Breast epithelium (tissue), 4 donors: Measurements from ENCODE around the gene CCDC83. TPM values are rescaled to one million over a fixed set of nuclear protein-coding genes. Genes with fewer than 3 reads are reported as not detected.

ENCODE experiments used
- DNase-seq, 2 donors: peaks; one replicate each; pipeline ENCODE4 v3.0.0-alpha.2; 2019; ENCODE audit warnings: low spot score in 2 of 2
- H3K27ac ChIP-seq, 2 donors: fragments of 200-600 bp; sonication (generic) in 1 of 2; one replicate each; pipeline ENCODE4 v1.5.1; 2016 to 2019; ENCODE audit warnings: mild to moderate bottlenecking in 1 of 2
- H3K27me3 ChIP-seq, 2 donors: fragments of 200-600 bp; sonication (generic) in 1 of 2; one replicate each; pipeline versions ENCODE4 v1.5.1 to v1.6.0; 2017 to 2019; ENCODE audit warnings: control low read depth in 1 of 2, mild to moderate bottlenecking in 1 of 2
- H3K36me3 ChIP-seq: fragments of 200-600 bp; one replicate; pipeline ENCODE4 v1.5.1; 2019
- H3K4me1 ChIP-seq, 2 donors: fragments of 200-600 bp; sonication (generic); one replicate each; pipeline ENCODE4 v1.5.1; 2016 to 2019; ENCODE audit warnings: control low read depth in 1 of 2
- H3K4me3 ChIP-seq, 3 donors: fragments of 200-600 bp; sonication (generic); 1 replicate in 2 of 3; 2 replicates in 1 of 3; pipeline ENCODE4 v1.5.1; 2016 to 2019; ENCODE audit warnings: mild to moderate bottlenecking in 3 of 3, moderate library complexity in 2 of 3
- H3K9me3 ChIP-seq, 2 donors: fragments of 200-600 bp; sonication (generic) in 1 of 2; one replicate each; pipeline ENCODE4 v1.5.1; 2016 to 2019; ENCODE audit warnings: control low read depth in 1 of 2
- POLR2A ChIP-seq: fragments of 450-650 bp; IDR thresholded peaks from one replicate; pipeline ENCODE4 v1.6.1; 2016; ENCODE audit warnings: antibody characterized with exemption, mild to moderate bottlenecking, moderate library complexity
- POLR2AphosphoS5 ChIP-seq, 3 donors: sonication (generic); formaldehyde crosslinking; IDR thresholded peaks; one replicate each; pipeline ENCODE4 v1.6.1; 2017; ENCODE audit warnings: antibody characterized with exemption in 3 of 3
- intact Hi-C: fragments of 100-400 bp; cut with DNase I; formaldehyde crosslinking; loops from one replicate; pipeline ENCODE4 v1.15.1; 2023; ENCODE audit warnings: low total_unique reads
- total RNA-seq, 3 donors: library from RNA; depleted of rRNA; stranded (reverse); fragments of >200 nt; gene quantifications; one replicate each; pipeline ENCODE4 v1.1.0, GENCODE V29; 2016
- TF ChIP-seq, protein P1 (sequence below), 3 donors: fragments of 450-650 bp; IDR thresholded peaks; one replicate each; pipeline ENCODE4 v1.5.1; 2016 to 2017; ENCODE audit warnings: antibody characterized with exemption in 3 of 3, mild to moderate bottlenecking in 3 of 3, moderate library complexity in 3 of 3

Gene CCDC83
- total RNA-seq, 3 donors from 2014 or later: 0.33 TPM; not detected in 2

DNA sequence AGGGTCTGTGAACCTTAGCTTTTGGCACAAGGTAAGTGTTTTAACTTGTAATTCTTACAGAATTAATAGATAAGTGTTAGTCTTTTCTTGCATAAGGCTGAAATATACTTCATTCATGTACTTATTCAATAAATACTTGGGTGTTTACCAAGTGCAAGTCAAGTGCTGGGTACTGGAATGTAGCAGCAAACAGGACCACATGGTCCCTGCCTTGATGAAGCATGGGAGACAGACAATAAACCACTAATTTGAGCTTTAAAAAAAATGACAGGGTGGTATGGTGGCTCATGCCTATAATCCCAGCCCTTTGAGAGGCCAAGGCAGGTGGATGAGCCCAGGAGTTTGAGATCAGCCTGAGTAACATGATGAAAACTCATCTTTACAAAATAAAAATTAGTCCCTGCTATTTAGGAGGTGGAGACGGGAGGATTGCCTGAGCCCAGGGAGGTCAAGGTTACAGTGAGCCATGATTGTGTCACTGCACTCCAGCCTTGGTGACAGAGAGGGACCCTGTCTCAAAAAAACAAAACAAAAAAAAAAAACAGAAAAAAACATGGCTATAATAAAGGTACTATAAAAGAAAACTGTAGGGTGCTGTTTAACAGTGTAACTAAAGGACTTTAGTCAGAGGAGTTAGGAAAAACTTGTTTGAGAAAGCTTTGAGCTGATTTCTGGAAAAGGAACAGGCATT lies 11.1 kb downstream of the CCDC83 start:
- H3K4me1 ChIP-seq: no peaks in the 10 kb centered on the region
- H3K27ac ChIP-seq: no peak overlapping the region
- intact Hi-C loops: no loop called here
- H3K4me3 ChIP-seq: no peak overlapping the region
- TF ChIP-seq POLR2AphosphoS5 (IDR thresholded peaks at IDR 0.05): no peak
- H3K27me3 ChIP-seq: no peaks in the 10 kb centered on the region
- no peaks in the 10 kb centered on the region for H3K36me3 ChIP-seq
- H3K9me3 ChIP-seq: no peaks in the 10 kb centered on the region
- no peak for DNase-seq

DNA sequence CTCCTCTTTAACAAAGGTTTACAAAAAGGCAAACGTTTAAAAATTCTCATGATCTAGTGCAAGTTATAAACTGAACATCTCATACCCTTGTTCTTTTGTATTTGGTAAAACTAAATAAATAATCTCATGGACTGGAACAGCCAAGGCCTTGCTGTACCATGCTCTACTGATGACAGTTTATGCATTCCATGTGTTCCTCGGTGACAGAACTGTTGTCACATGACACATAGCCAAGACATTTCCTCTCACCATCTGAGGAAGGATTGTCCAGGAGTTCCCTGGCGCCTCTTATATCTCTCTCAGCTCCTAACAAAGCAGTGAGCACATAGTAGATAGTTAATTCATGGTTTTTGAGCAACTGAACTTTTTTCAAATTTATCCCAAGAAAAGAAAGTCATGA lies 12.6 kb downstream of the CCDC83 start:
- Histone ChIP-seq H3K27ac (no peak overlapping the region), H3K4me3 (no peak overlapping the region), H3K36me3 (no peaks in the 10 kb centered on the region), H3K27me3 (no peaks in the 10 kb centered on the region), H3K9me3 (no peaks in the 10 kb centered on the region), H3K4me1 (no peaks in the 10 kb centered on the region)
- DNase-seq: no peak
- intact Hi-C loops: no loop called here
- TF ChIP-seq POLR2A (no peak), POLR2AphosphoS5 (IDR thresholded peaks at IDR 0.05) (no peak)
- TF ChIP-seq, protein P1, sequence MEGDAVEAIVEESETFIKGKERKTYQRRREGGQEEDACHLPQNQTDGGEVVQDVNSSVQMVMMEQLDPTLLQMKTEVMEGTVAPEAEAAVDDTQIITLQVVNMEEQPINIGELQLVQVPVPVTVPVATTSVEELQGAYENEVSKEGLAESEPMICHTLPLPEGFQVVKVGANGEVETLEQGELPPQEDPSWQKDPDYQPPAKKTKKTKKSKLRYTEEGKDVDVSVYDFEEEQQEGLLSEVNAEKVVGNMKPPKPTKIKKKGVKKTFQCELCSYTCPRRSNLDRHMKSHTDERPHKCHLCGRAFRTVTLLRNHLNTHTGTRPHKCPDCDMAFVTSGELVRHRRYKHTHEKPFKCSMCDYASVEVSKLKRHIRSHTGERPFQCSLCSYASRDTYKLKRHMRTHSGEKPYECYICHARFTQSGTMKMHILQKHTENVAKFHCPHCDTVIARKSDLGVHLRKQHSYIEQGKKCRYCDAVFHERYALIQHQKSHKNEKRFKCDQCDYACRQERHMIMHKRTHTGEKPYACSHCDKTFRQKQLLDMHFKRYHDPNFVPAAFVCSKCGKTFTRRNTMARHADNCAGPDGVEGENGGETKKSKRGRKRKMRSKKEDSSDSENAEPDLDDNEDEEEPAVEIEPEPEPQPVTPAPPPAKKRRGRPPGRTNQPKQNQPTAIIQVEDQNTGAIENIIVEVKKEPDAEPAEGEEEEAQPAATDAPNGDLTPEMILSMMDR (IDR thresholded peaks at IDR 0.05): no peak

DNA sequence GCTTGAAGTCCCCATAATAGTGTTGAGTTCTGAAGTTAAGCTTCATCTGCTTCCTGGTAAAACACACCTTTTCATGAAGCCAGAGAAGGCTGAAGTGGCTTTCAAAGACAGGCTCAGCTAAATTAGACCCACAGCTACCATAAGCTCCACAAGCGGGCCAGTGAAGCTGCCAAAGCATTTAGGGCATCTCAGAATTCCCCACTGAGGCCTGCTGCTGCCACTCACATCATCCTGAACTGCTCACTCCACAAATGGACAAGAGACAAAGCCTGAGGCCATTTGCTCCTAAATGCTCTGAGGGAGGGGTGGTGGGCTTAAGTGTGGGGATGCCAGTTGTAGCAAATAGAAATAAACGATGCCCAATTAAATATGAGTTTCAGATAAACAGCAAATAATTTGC lies 14.6 kb downstream of the CCDC83 start:
- no peaks in the 10 kb centered on the region for H3K4me1 ChIP-seq
- TF ChIP-seq, protein P1 (IDR thresholded peaks at IDR 0.05): no peak
- TF ChIP-seq POLR2A: no peak
- no peak for TF ChIP-seq POLR2AphosphoS5 (IDR thresholded peaks at IDR 0.05)

DNA sequence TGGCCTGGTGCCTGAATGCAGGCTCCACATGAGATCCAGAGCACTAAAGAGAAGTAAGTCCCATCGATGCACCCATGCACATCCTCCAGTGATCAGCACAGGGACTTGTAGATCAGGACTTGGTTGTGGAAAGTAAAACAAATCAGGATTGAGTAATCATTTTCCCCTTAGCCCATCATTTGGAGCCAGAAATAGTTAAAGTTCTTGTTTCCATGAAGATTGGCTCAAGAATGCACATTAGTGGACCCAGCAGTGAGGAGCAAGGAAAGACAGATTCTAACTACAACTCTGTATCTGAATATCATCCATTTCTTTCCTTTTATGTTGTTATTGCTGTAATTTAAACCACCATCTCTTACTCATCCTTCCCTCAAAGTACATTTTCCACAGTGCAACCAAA lies 19.1 kb downstream of the CCDC83 start:
- Histone ChIP-seq H3K4me1 (no peaks in the 10 kb centered on the region), H3K9me3 (no peaks in the 10 kb centered on the region), H3K27ac (no peak overlapping the region), H3K27me3 (no peaks in the 10 kb centered on the region), H3K36me3 (no peaks in the 10 kb centered on the region), H3K4me3 (no peak overlapping the region)
- intact Hi-C loops: no loop called here
- no peak for DNase-seq
- TF ChIP-seq POLR2AphosphoS5 (IDR thresholded peaks at IDR 0.05) (no peak), POLR2A (no peak)

More for the DNA sequence above, 14.6 kb downstream of the CCDC83 start:
- no peak for DNase-seq
- no peaks in the 10 kb centered on the region for H3K9me3 ChIP-seq
- no peaks in the 10 kb centered on the region for H3K27me3 ChIP-seq
- intact Hi-C loops: no loop called here
- H3K36me3 ChIP-seq: no peaks in the 10 kb centered on the region
- H3K4me3 ChIP-seq: no peak overlapping the region
- no peak overlapping the region for H3K27ac ChIP-seq

DNA sequence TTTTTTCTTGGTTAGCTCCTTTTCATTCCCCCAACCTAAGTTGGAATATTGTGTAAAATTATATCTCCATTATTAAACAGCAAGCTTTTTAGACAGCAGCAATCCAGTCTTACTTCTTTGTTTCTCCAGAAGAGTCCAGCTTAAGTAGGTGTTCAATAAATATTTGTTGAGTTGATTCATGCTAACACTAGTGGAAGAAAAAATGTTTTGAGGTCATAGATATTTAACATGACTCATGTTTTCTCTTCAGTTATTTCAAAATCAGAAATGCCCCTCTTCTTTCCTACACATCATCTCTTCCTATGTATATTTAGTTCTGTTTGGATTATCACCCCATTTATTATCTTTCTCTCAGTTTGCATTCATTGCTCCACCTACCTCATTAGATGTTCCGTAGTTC lies 20.3 kb downstream of the CCDC83 start:
- intact Hi-C loops: no loop called here
- TF ChIP-seq POLR2A: no peak
- TF ChIP-seq POLR2AphosphoS5 (IDR thresholded peaks at IDR 0.05): no peak
- Histone ChIP-seq H3K27me3 (no peaks in the 10 kb centered on the region), H3K4me3 (no peak overlapping the region), H3K4me1 (no peaks in the 10 kb centered on the region), H3K36me3 (no peaks in the 10 kb centered on the region), H3K27ac (no peak overlapping the region), H3K9me3 (no peaks in the 10 kb centered on the region)
- no peak for DNase-seq

DNA sequence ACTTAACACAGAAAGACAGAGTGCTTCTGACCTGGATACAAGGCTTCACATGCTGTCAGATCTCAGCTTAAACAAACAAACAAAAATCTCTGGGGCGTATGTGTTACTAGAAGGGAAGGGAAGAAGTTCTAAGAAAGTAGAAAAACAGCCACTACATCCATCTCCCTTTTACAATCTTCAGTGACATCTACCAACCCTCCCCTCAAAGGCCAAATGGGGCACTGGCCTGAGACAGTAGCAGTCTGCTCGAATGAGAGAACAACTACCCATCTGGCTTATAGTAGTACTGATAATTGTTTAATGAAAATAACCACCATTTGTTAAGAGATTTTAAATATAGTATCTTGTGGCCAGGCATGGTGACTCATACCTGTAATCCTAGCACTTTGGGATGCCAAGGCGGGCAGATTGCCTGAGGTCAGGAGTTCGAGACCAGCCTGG lies 29.4 kb downstream of the CCDC83 start:
- Histone ChIP-seq H3K27ac (no peak overlapping the region), H3K4me1 (no peaks in the 10 kb centered on the region), H3K9me3 (no peaks in the 10 kb centered on the region), H3K4me3 (no peak overlapping the region), H3K36me3 (no peaks in the 10 kb centered on the region), H3K27me3 (no peaks in the 10 kb centered on the region)
- intact Hi-C loops: no loop called here
- TF ChIP-seq, protein P1 (IDR thresholded peaks at IDR 0.05): no peak
- TF ChIP-seq POLR2A (no peak), POLR2AphosphoS5 (IDR thresholded peaks at IDR 0.05) (no peak)
- no peak for DNase-seq
